Measurements from ENCODE around the gene ZNF385B. TPM values are rescaled to one million over a fixed set of nuclear protein-coding genes. Genes with fewer than 3 reads are reported as not detected.

Gene ZNF385B
- total RNA-seq, 1 experiment from 2014 or later, result 0.33 TPM

- intact Hi-C loops (cut with micrococcal nuclease), result no loop called here
- no TSS peak for BruUV-seq (replicated peaks)
- no peaks in the 10 kb centered on the region for H3K4me1 Mint-ChIP-seq (ENCODE audit: insufficient read depth, unreplicated experiment)
- DNase-seq (ENCODE audit: unreplicated experiment), result no peak
- H3K36me3 Mint-ChIP-seq (ENCODE audit: insufficient read depth, unreplicated experiment), result no peaks in the 10 kb centered on the region
- H3K4me3 Mint-ChIP-seq (ENCODE audit: unreplicated experiment), result no peak overlapping the region
- ChIA-PET POLR2A (interaction anchor here (0.6 to 0.7 kb wide), 2 partner anchors 10 to 233 kb away, joined by 3 to 4 read pairs; no protein-coding TSS in a partner anchor), CTCF (interaction anchor here (0.7 kb wide), 1 partner anchor 517 kb away, joined by 3 read pairs; no protein-coding TSS in a partner anchor)
- no peak overlapping the region for H3K27ac Mint-ChIP-seq (ENCODE audit: low read depth, unreplicated experiment)
- H3K9me3 Mint-ChIP-seq (ENCODE audit: unreplicated experiment), result no peaks in the 10 kb centered on the region
- TF ChIP-seq CTCF (IDR thresholded peaks at IDR 0.05; ENCODE audit: unreplicated experiment), result no peak
- no peaks in the 10 kb centered on the region for H3K27me3 Mint-ChIP-seq (ENCODE audit: insufficient read depth, unreplicated experiment)
These were observed 336.1 kb downstream of the ZNF385B start for GRCh38 chr2:179525340-179525739.

- DNase-seq (ENCODE audit: unreplicated experiment), result no peak
- Mint-ChIP-seq H3K27ac (ENCODE audit: low read depth, unreplicated experiment) (no peak overlapping the region), H3K27me3 (ENCODE audit: insufficient read depth, unreplicated experiment) (no peaks in the 10 kb centered on the region), H3K36me3 (ENCODE audit: insufficient read depth, unreplicated experiment) (no peaks in the 10 kb centered on the region), H3K4me1 (ENCODE audit: insufficient read depth, unreplicated experiment) (no peaks in the 10 kb centered on the region), H3K4me3 (ENCODE audit: unreplicated experiment) (no peak overlapping the region), H3K9me3 (ENCODE audit: unreplicated experiment) (no peaks in the 10 kb centered on the region)
- intact Hi-C loops (cut with micrococcal nuclease), result no loop called here
- ChIA-PET POLR2A (no interaction called here), CTCF (no interaction called here)
- BruUV-seq (replicated peaks), result no TSS peak
- TF ChIP-seq CTCF (IDR thresholded peaks at IDR 0.05; ENCODE audit: unreplicated experiment), result no peak
These were observed 336.5 kb downstream of the ZNF385B start for GRCh38 chr2:179524809-179525339.

- intact Hi-C loops (cut with micrococcal nuclease), result no loop called here
- TF ChIP-seq CTCF (IDR thresholded peaks at IDR 0.05; ENCODE audit: unreplicated experiment), result no peak
- ChIA-PET POLR2A (no interaction called here), CTCF (no interaction called here)
- Mint-ChIP-seq H3K27me3 (ENCODE audit: insufficient read depth, unreplicated experiment) (no peaks in the 10 kb centered on the region), H3K9me3 (ENCODE audit: unreplicated experiment) (no peaks in the 10 kb centered on the region), H3K36me3 (ENCODE audit: insufficient read depth, unreplicated experiment) (no peaks in the 10 kb centered on the region), H3K27ac (ENCODE audit: low read depth, unreplicated experiment) (no peak overlapping the region), H3K4me1 (ENCODE audit: insufficient read depth, unreplicated experiment) (no peaks in the 10 kb centered on the region), H3K4me3 (ENCODE audit: unreplicated experiment) (no peak overlapping the region)
- no TSS peak for BruUV-seq (replicated peaks)
- no peak for DNase-seq (ENCODE audit: unreplicated experiment)
These were observed 339.5 kb downstream of the ZNF385B start for GRCh38 chr2:179521944-179522343.

- no TSS peak for BruUV-seq (replicated peaks)
- no peak for DNase-seq (ENCODE audit: unreplicated experiment)
- Mint-ChIP-seq H3K27ac (ENCODE audit: low read depth, unreplicated experiment) (no peak overlapping the region), H3K36me3 (ENCODE audit: insufficient read depth, unreplicated experiment) (no peaks in the 10 kb centered on the region), H3K4me1 (ENCODE audit: insufficient read depth, unreplicated experiment) (no peaks in the 10 kb centered on the region), H3K27me3 (ENCODE audit: insufficient read depth, unreplicated experiment) (no peaks in the 10 kb centered on the region), H3K9me3 (ENCODE audit: unreplicated experiment) (peaks cover 9% of the 10 kb centered on the region), H3K4me3 (ENCODE audit: unreplicated experiment) (no peak overlapping the region)
- intact Hi-C loops (cut with micrococcal nuclease), result no loop called here
- ChIA-PET CTCF (no interaction called here), POLR2A (no interaction called here)
- TF ChIP-seq CTCF (IDR thresholded peaks at IDR 0.05; ENCODE audit: unreplicated experiment), result no peak
These were observed 342.6 kb downstream of the ZNF385B start for GRCh38 chr2:179518830-179519229.

All from MCF 10A (cell line).